DOHH2 (cell line): ENCODE data around the gene RIC8A.

ENCODE experiments used
- EZH2phosphoT487 ChIP-seq: fragments of 200-600 bp; sonication (generic); IDR thresholded peaks from 2 replicates; pipeline ENCODE4 v1.6.1; 2017; ENCODE audit warnings: borderline replicate concordance, mild to moderate bottlenecking, antibody characterized with exemption, low read length, moderate library complexity, mixed read lengths
- TF ChIP-seq, protein P1 (sequence below): fragments of 200-600 bp; sonication (generic); IDR thresholded peaks from one replicate; pipeline ENCODE4 v1.5.1; 2014; ENCODE audit warnings: antibody characterized with exemption, mild to moderate bottlenecking, low read depth, low read length; ENCODE audit not compliant: poor library complexity, severe bottlenecking

- TF ChIP-seq, protein P1, sequence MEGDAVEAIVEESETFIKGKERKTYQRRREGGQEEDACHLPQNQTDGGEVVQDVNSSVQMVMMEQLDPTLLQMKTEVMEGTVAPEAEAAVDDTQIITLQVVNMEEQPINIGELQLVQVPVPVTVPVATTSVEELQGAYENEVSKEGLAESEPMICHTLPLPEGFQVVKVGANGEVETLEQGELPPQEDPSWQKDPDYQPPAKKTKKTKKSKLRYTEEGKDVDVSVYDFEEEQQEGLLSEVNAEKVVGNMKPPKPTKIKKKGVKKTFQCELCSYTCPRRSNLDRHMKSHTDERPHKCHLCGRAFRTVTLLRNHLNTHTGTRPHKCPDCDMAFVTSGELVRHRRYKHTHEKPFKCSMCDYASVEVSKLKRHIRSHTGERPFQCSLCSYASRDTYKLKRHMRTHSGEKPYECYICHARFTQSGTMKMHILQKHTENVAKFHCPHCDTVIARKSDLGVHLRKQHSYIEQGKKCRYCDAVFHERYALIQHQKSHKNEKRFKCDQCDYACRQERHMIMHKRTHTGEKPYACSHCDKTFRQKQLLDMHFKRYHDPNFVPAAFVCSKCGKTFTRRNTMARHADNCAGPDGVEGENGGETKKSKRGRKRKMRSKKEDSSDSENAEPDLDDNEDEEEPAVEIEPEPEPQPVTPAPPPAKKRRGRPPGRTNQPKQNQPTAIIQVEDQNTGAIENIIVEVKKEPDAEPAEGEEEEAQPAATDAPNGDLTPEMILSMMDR, result no peak
- no peak for TF ChIP-seq EZH2phosphoT487
Observed at GRCh38 chr11:210122-210802, 2.8 kb downstream of the RIC8A start.
